ENCODE measurements around the gene SUDS3. TPM values are rescaled to one million over a fixed set of nuclear protein-coding genes. Genes with fewer than 3 reads are reported as not detected.

The SUDS3 gene
- total RNA-seq, 1 donor from 2014 or later = 44.8 TPM

GRCh38 chr12:118377021-118377883 lies 897 bp downstream of the SUDS3 start:
- no peaks in the 10 kb centered on the region for H3K9me3 Mint-ChIP-seq
- no peak for DNase-seq (ENCODE audit: low read depth, low spot score)
- no peak for TF ChIP-seq CTCF (conservative IDR thresholded peaks at IDR 0.05)
- peaks cover 33% of the 10 kb centered on the region for H3K4me1 Mint-ChIP-seq
- peaks cover 8% of the 10 kb centered on the region for H3K27me3 Mint-ChIP-seq (ENCODE audit: low read depth)
- peak overlapping the region; percentile 90 for H3K4me3 Mint-ChIP-seq
- H3K36me3 Mint-ChIP-seq (ENCODE audit: low read depth) = no peaks in the 10 kb centered on the region
- H3K27ac Mint-ChIP-seq (ENCODE audit: unreplicated experiment) = peak overlapping the region; percentile 94

- Mint-ChIP-seq H3K36me3 (ENCODE audit: low read depth) (no peaks in the 10 kb centered on the region), H3K9me3 (no peaks in the 10 kb centered on the region), H3K27ac (ENCODE audit: unreplicated experiment) (peak overlapping the region; percentile 69), H3K27me3 (ENCODE audit: low read depth) (peaks cover 2% of the 10 kb centered on the region), H3K4me3 (peak overlapping the region; percentile 90), H3K4me1 (peaks cover 30% of the 10 kb centered on the region)
- DNase-seq (ENCODE audit: low read depth, low spot score) = peak; percentile 84
- TF ChIP-seq CTCF (conservative IDR thresholded peaks at IDR 0.05) = peak; percentile 98
These were observed 1.6 kb downstream of the SUDS3 start for GRCh38 chr12:118377884-118378470.

- no peaks in the 10 kb centered on the region for H3K27me3 Mint-ChIP-seq (ENCODE audit: low read depth)
These were observed 15.1 kb downstream of the SUDS3 start for GRCh38 chr12:118391424-118391823.

GRCh38 chr12:118391836-118392235 lies 15.5 kb downstream of the SUDS3 start:
- Mint-ChIP-seq H3K27ac (ENCODE audit: unreplicated experiment) (no peak overlapping the region), H3K4me1 (no peaks in the 10 kb centered on the region), H3K9me3 (no peaks in the 10 kb centered on the region), H3K36me3 (ENCODE audit: low read depth) (peaks cover 6% of the 10 kb centered on the region), H3K27me3 (ENCODE audit: low read depth) (no peaks in the 10 kb centered on the region), H3K4me3 (no peak overlapping the region)
- TF ChIP-seq CTCF (conservative IDR thresholded peaks at IDR 0.05) = no peak
- no peak for DNase-seq (ENCODE audit: low read depth, low spot score)

More at GRCh38 chr12:118391424-118391823, 15.1 kb downstream of the SUDS3 start:
- no peak for TF ChIP-seq CTCF (conservative IDR thresholded peaks at IDR 0.05)
- H3K4me3 Mint-ChIP-seq = no peak overlapping the region
- no peak overlapping the region for H3K27ac Mint-ChIP-seq (ENCODE audit: unreplicated experiment)
- DNase-seq (ENCODE audit: low read depth, low spot score) = no peak
- peaks cover 4% of the 10 kb centered on the region for H3K36me3 Mint-ChIP-seq (ENCODE audit: low read depth)
- no peaks in the 10 kb centered on the region for H3K4me1 Mint-ChIP-seq
- H3K9me3 Mint-ChIP-seq = no peaks in the 10 kb centered on the region

- H3K4me3 Mint-ChIP-seq = no peak overlapping the region
- H3K36me3 Mint-ChIP-seq (ENCODE audit: low read depth) = peaks cover 8% of the 10 kb centered on the region
- no peaks in the 10 kb centered on the region for H3K4me1 Mint-ChIP-seq
- H3K9me3 Mint-ChIP-seq = no peaks in the 10 kb centered on the region
- no peak overlapping the region for H3K27ac Mint-ChIP-seq (ENCODE audit: unreplicated experiment)
- no peaks in the 10 kb centered on the region for H3K27me3 Mint-ChIP-seq (ENCODE audit: low read depth)
- TF ChIP-seq CTCF (conservative IDR thresholded peaks at IDR 0.05) = no peak
- no peak for DNase-seq (ENCODE audit: low read depth, low spot score)
These were observed 21.5 kb downstream of the SUDS3 start for GRCh38 chr12:118397708-118398440.
